K562 (cell line): ENCODE measurements around the gene COL16A1. TPM values are rescaled to one million over a fixed set of nuclear protein-coding genes. Genes with fewer than 3 reads are reported as not detected.
A peak's percentile ranks its signal among the peaks of the same experiment; 100 is the strongest.

Source experiments
- CREM ChIP-seq: IDR thresholded peaks from 2 replicates; pipeline ENCODE4 v1.6.1; 2014; ENCODE audit warnings: antibody characterized with exemption, low read depth
- EWSR1 ChIP-seq: fragments of 450-650 bp; IDR thresholded peaks from 2 replicates; pipeline ENCODE4 v1.6.1; 2018; ENCODE audit warnings: borderline replicate concordance, mild to moderate bottlenecking, low read depth, moderate library complexity; ENCODE audit not compliant: partially characterized antibody
- HCFC1 ChIP-seq: IDR thresholded peaks from 2 replicates; pipeline ENCODE4 v1.6.1; 2012; ENCODE audit warnings: low read depth, low read length, improper control_type of control experiment
- HIVEP1 ChIP-seq: fragments of 250-450 bp; sonication (Bioruptor Pico); IDR thresholded peaks from 2 replicates; pipeline ENCODE4 v1.4.0; 2020; ENCODE audit warnings: mild to moderate bottlenecking
- POLR2B ChIP-seq: fragments of 450-650 bp; IDR thresholded peaks from 2 replicates; pipeline ENCODE4 v1.6.1; 2018; ENCODE audit warnings: low read depth; ENCODE audit not compliant: partially characterized antibody
- RFX5 ChIP-seq: IDR thresholded peaks from 2 replicates; pipeline ENCODE4 v1.6.1; 2011; ENCODE audit warnings: low read depth, mild to moderate bottlenecking, improper control_type of control experiment, low read length
- SMAD1 ChIP-seq: fragments of 150-350 bp; IDR thresholded peaks from 2 replicates; pipeline ENCODE4 v1.6.1; 2014; ENCODE audit warnings: low read length, low read depth; ENCODE audit not compliant: partially characterized antibody
- SMARCE1 ChIP-seq: fragments of 450-650 bp; IDR thresholded peaks from 2 replicates; pipeline ENCODE4 v1.7.1; 2016; ENCODE audit warnings: mild to moderate bottlenecking
- UBTF ChIP-seq, 2 experiments: IDR thresholded peaks; 2 replicates each; pipeline ENCODE4 v1.6.1; 2012; ENCODE audit warnings: improper control_type of control experiment in 2 of 2, low read depth in 2 of 2, low read length in 2 of 2, borderline replicate concordance in 1 of 2
- XRCC3 ChIP-seq: fragments of 450-650 bp; IDR thresholded peaks from 2 replicates; pipeline ENCODE4 v1.6.1; 2017; ENCODE audit warnings: mild to moderate bottlenecking, moderate library complexity
- polyA plus RNA-seq, 8 experiments: library from polyadenylated mRNA; depleted of rRNA in 4 of 8; stranded (reverse) in 5 of 8; unstranded in 3 of 8; fragments of >200 nt; fragmentation: Nextera tagmentation in 2 of 8; fragmentation: Illumina TruSeq in 1 of 8; extraction: Ambion mirVana in 2 of 8; extraction: Trizol in 1 of 8; gene quantifications; 2 replicates each; pipeline versions ENCODE4 v1.2.1 to v1.2.3, GENCODE V29; 2011 to 2014; ENCODE audit warnings: inconsistent platforms in 1 of 8, missing spikeins in 1 of 8
- total RNA-seq, 7 experiments: library from RNA; depleted of rRNA in 6 of 7; stranded (reverse); fragments of >200 nt in 6 of 7; fragmentation: Illumina TruSeq in 2 of 7; extraction: Trizol in 2 of 7; gene quantifications; 2 replicates each; pipeline versions ENCODE4 v1.2.1 to v1.2.3, GENCODE V29; 2011 to 2021; ENCODE audit warnings: low replicate concordance in 1 of 7
- TF ChIP-seq, protein P1 (sequence below): sonication (generic); formaldehyde crosslinking; IDR thresholded peaks from 2 replicates; pipeline ENCODE4 v1.8.0; 2022; ENCODE audit warnings: mild to moderate bottlenecking, missing genetic modification reagents
- TF ChIP-seq, protein P2 (sequence below): fragments of 450-650 bp; IDR thresholded peaks from 2 replicates; pipeline ENCODE4 v1.6.1; 2016; ENCODE audit warnings: mild to moderate bottlenecking, moderate library complexity

The COL16A1 gene
- total and polyA plus RNA-seq, 9 of the 15 experiments (the other 6 are each of a cell fraction or from before 2014, with no cell fraction given): 0.11 to 0.60 (median 0.11) TPM; not detected in 6

GRCh38 chr1:31705080-31705866 is 1.5 kb upstream of the COL16A1 start (continued):
- TF ChIP-seq SMARCE1 (peak; percentile 57; the same call in 1 of the 2 replicates), UBTF (IDR thresholded peaks at IDR 0.05; ENCODE audit: borderline replicate concordance in 1 of 2, low read depth in 2 of 2, low read length in 2 of 2) (no peak), CREM (peak; percentile 63), RFX5 (no peak), POLR2B (no peak), HIVEP1 (CRISPR knock-in tag) (no peak), XRCC3 (no peak), EWSR1 (no peak), SMAD1 (peak; percentile 21), HCFC1 (peak; percentile 59)
- TF ChIP-seq, protein P1, sequence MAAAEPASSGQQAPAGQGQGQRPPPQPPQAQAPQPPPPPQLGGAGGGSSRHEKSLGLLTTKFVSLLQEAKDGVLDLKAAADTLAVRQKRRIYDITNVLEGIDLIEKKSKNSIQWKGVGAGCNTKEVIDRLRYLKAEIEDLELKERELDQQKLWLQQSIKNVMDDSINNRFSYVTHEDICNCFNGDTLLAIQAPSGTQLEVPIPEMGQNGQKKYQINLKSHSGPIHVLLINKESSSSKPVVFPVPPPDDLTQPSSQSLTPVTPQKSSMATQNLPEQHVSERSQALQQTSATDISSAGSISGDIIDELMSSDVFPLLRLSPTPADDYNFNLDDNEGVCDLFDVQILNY (CRISPR knock-in tag): no peak
- TF ChIP-seq, protein P2, sequence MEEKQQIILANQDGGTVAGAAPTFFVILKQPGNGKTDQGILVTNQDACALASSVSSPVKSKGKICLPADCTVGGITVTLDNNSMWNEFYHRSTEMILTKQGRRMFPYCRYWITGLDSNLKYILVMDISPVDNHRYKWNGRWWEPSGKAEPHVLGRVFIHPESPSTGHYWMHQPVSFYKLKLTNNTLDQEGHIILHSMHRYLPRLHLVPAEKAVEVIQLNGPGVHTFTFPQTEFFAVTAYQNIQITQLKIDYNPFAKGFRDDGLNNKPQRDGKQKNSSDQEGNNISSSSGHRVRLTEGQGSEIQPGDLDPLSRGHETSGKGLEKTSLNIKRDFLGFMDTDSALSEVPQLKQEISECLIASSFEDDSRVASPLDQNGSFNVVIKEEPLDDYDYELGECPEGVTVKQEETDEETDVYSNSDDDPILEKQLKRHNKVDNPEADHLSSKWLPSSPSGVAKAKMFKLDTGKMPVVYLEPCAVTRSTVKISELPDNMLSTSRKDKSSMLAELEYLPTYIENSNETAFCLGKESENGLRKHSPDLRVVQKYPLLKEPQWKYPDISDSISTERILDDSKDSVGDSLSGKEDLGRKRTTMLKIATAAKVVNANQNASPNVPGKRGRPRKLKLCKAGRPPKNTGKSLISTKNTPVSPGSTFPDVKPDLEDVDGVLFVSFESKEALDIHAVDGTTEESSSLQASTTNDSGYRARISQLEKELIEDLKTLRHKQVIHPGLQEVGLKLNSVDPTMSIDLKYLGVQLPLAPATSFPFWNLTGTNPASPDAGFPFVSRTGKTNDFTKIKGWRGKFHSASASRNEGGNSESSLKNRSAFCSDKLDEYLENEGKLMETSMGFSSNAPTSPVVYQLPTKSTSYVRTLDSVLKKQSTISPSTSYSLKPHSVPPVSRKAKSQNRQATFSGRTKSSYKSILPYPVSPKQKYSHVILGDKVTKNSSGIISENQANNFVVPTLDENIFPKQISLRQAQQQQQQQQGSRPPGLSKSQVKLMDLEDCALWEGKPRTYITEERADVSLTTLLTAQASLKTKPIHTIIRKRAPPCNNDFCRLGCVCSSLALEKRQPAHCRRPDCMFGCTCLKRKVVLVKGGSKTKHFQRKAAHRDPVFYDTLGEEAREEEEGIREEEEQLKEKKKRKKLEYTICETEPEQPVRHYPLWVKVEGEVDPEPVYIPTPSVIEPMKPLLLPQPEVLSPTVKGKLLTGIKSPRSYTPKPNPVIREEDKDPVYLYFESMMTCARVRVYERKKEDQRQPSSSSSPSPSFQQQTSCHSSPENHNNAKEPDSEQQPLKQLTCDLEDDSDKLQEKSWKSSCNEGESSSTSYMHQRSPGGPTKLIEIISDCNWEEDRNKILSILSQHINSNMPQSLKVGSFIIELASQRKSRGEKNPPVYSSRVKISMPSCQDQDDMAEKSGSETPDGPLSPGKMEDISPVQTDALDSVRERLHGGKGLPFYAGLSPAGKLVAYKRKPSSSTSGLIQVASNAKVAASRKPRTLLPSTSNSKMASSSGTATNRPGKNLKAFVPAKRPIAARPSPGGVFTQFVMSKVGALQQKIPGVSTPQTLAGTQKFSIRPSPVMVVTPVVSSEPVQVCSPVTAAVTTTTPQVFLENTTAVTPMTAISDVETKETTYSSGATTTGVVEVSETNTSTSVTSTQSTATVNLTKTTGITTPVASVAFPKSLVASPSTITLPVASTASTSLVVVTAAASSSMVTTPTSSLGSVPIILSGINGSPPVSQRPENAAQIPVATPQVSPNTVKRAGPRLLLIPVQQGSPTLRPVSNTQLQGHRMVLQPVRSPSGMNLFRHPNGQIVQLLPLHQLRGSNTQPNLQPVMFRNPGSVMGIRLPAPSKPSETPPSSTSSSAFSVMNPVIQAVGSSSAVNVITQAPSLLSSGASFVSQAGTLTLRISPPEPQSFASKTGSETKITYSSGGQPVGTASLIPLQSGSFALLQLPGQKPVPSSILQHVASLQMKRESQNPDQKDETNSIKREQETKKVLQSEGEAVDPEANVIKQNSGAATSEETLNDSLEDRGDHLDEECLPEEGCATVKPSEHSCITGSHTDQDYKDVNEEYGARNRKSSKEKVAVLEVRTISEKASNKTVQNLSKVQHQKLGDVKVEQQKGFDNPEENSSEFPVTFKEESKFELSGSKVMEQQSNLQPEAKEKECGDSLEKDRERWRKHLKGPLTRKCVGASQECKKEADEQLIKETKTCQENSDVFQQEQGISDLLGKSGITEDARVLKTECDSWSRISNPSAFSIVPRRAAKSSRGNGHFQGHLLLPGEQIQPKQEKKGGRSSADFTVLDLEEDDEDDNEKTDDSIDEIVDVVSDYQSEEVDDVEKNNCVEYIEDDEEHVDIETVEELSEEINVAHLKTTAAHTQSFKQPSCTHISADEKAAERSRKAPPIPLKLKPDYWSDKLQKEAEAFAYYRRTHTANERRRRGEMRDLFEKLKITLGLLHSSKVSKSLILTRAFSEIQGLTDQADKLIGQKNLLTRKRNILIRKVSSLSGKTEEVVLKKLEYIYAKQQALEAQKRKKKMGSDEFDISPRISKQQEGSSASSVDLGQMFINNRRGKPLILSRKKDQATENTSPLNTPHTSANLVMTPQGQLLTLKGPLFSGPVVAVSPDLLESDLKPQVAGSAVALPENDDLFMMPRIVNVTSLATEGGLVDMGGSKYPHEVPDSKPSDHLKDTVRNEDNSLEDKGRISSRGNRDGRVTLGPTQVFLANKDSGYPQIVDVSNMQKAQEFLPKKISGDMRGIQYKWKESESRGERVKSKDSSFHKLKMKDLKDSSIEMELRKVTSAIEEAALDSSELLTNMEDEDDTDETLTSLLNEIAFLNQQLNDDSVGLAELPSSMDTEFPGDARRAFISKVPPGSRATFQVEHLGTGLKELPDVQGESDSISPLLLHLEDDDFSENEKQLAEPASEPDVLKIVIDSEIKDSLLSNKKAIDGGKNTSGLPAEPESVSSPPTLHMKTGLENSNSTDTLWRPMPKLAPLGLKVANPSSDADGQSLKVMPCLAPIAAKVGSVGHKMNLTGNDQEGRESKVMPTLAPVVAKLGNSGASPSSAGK: peak; percentile 92
